K562 (cell line): ENCODE measurements around the gene CLTA. TPM values are rescaled to one million over a fixed set of nuclear protein-coding genes. Genes with fewer than 3 reads are reported as not detected.
A peak's percentile ranks its signal among the peaks of the same experiment; 100 is the strongest.

Experiments
- ATAC-seq: fragments of 200-7000 bp; cut with Tn5 transposase; 3 replicates; pipeline ENCODE4 v1.9.1; 2020; ENCODE audit warnings: moderate library complexity
- BruUV-seq: library from RNA; stranded (reverse); fragments of 400-500 nt; replicated peaks from 2 replicates; lab custom pipeline; 2021; lab: Mats Ljungman, UMichigan
- CTCF ChIA-PET: fragments of 300-600 bp; formaldehyde crosslinking; extraction: SDS; loops from one replicate; lab custom pipeline; 2021; ENCODE audit warnings: low intra/inter-chr PET ratio; lab: Yijun Ruan, JAX
- POLR2A ChIA-PET: fragments of 300-600, 350-650 bp; sonication (Branson Sonifier 250); formaldehyde crosslinking; extraction: SDS; loops from one replicate; lab custom pipeline; 2021; ENCODE audit warnings: antibody characterized with exemption, inconsistent platforms; lab: Yijun Ruan, JAX
- DNase-seq, 4 experiments: peaks; one replicate each; pipeline versions ENCODE4 v3.0.0 to v3.0.0-alpha.2; 2011 to 2018; ENCODE audit warnings: low spot score in 3 of 4, mixed read lengths in 3 of 4; ENCODE audit errors: extremely low read depth in 1 of 4
- FAIRE-seq: peaks from 2 replicates; lab custom pipeline; 2011; peaks lifted over from hg19 to GRCh38; lab: Jason Lieb, UNC
- H2AFZ ChIP-seq: 2 replicates; pipeline ENCODE4 v1.6.0; 2011; ENCODE audit warnings: low read depth, low read length, control low read depth, inconsistent platforms
- H3K27ac ChIP-seq: fragments of 200-600 bp; 3 replicates; pipeline ENCODE4 v1.8.0; 2011; ENCODE audit warnings: low read depth, mild to moderate bottlenecking, control low read depth, inconsistent platforms, low read length, moderate library complexity, mixed read lengths; ENCODE audit errors: extremely low read depth
- H3K27me3 ChIP-seq, 2 experiments: fragments of 300-600 bp in 1 of 2; 2 replicates in 1 of 2; 3 replicates in 1 of 2; pipeline versions ENCODE4 v1.6.0 to v1.8.0; 2011; ENCODE audit warnings: inconsistent platforms in 2 of 2, low read length in 2 of 2, mild to moderate bottlenecking in 1 of 2, mixed read lengths in 1 of 2, moderate library complexity in 1 of 2; ENCODE audit not compliant: control insufficient read depth in 2 of 2, insufficient read depth in 2 of 2
- H3K36me3 ChIP-seq: fragments of 300-600 bp; 3 replicates; pipeline ENCODE4 v1.8.0; 2011; ENCODE audit warnings: mild to moderate bottlenecking, low read length, inconsistent platforms; ENCODE audit not compliant: control insufficient read depth, insufficient read depth
- H3K4me1 ChIP-seq, 2 experiments: fragments of 200-600 bp in 1 of 2; replicated peaks in 1 of 2; 2 replicates in 1 of 2; 3 replicates in 1 of 2; pipeline versions ENCODE4 v1.5.1 to v1.8.0; 2011; ENCODE audit warnings: inconsistent platforms in 2 of 2, low read length in 2 of 2, mild to moderate bottlenecking in 1 of 2, mixed read lengths in 1 of 2, moderate library complexity in 1 of 2; ENCODE audit not compliant: control insufficient read depth in 2 of 2, insufficient read depth in 2 of 2
- H3K4me2 ChIP-seq: 2 replicates; pipeline ENCODE4 v1.6.1; 2011; ENCODE audit warnings: low read length, control low read depth, inconsistent platforms, mixed read lengths; ENCODE audit not compliant: insufficient read depth
- H3K4me3 ChIP-seq: fragments of 200-600 bp; sonication (generic), shearing (Covaris generic); 2 replicates; pipeline ENCODE4 v1.5.1; 2016; ENCODE audit warnings: control low read depth, inconsistent platforms
- H3K79me2 ChIP-seq: fragments of 200-600 bp; 3 replicates; pipeline ENCODE4 v1.8.0; 2011; ENCODE audit warnings: low read length, inconsistent platforms; ENCODE audit not compliant: control insufficient read depth, insufficient read depth
- H3K9ac ChIP-seq, 2 experiments: 2 replicates each; pipeline versions ENCODE4 v1.6.0 to v1.6.1; 2011; ENCODE audit warnings: low read depth in 2 of 2, low read length in 2 of 2, control low read depth in 1 of 2, inconsistent platforms in 1 of 2, mild to moderate bottlenecking in 1 of 2, mixed read lengths in 1 of 2; ENCODE audit not compliant: insufficient read depth in 1 of 2
- H3K9me1 ChIP-seq: one replicate; pipeline ENCODE4 v1.6.0; 2011; ENCODE audit warnings: inconsistent platforms, mild to moderate bottlenecking, low read length, moderate library complexity; ENCODE audit not compliant: control insufficient read depth, insufficient read depth
- H3K9me3 ChIP-seq: replicated peaks from 2 replicates; pipeline ENCODE4 v1.5.1; 2011; ENCODE audit warnings: low read depth, low read length, inconsistent platforms; ENCODE audit not compliant: control insufficient read depth, insufficient read depth
- H4K20me1 ChIP-seq: replicated peaks from 2 replicates; pipeline ENCODE4 v1.6.1; 2011; ENCODE audit warnings: low read length, inconsistent platforms, mixed read lengths; ENCODE audit not compliant: control insufficient read depth, insufficient read depth
- CTCF ChIP-seq, 3 experiments: IDR thresholded peaks in 2 of 3; conservative IDR thresholded peaks in 1 of 3; 2 replicates each; pipeline ENCODE4 v1.5.1; 2011 to 2012; ENCODE audit warnings: low read length in 3 of 3, mild to moderate bottlenecking in 3 of 3, control low read depth in 2 of 3, improper control_type of control experiment in 1 of 3, inconsistent platforms in 1 of 3, low read depth in 1 of 3, mixed read lengths in 1 of 3, moderate library complexity in 1 of 3; ENCODE audit not compliant: insufficient read depth in 2 of 3
- DPF2 ChIP-seq: fragments of 450-650 bp; IDR thresholded peaks from 2 replicates; pipeline ENCODE4 v1.6.1; 2016
- NFIC ChIP-seq: fragments of 450-650 bp; IDR thresholded peaks from 2 replicates; pipeline ENCODE4 v1.6.1; 2017; ENCODE audit warnings: mild to moderate bottlenecking, inconsistent platforms
- RAD21 ChIP-seq, 2 experiments: fragments of 250-450 bp in 1 of 2; fragments of 450-650 bp in 1 of 2; sonication (Bioruptor Pico) in 1 of 2; formaldehyde crosslinking in 1 of 2; IDR thresholded peaks in 1 of 2; conservative IDR thresholded peaks in 1 of 2; 2 replicates each; pipeline versions ENCODE4 v1.4.0 to v1.8.0; 2020 to 2022; ENCODE audit warnings: mild to moderate bottlenecking in 2 of 2, moderate library complexity in 1 of 2
- RFX1 ChIP-seq: fragments of 450-650 bp; IDR thresholded peaks from 2 replicates; pipeline ENCODE4 v1.6.1; 2016; ENCODE audit warnings: mild to moderate bottlenecking, moderate library complexity
- WGBS: fragments of 100-300 bp; shearing (Covaris generic); methylation state at CpG from one replicate; pipeline ENCODE4 v1.1.6; 2016; ENCODE audit warnings: low coverage, mixed read lengths; ENCODE audit not compliant: insufficient coverage; ENCODE audit errors: missing lambda C conversion rate; 5-methylcytosine and 5-hydroxymethylcytosine counted together
- in situ Hi-C: fragments of 300-500 bp; cut with MboI; formaldehyde crosslinking; loops from 4 replicates; pipeline ENCODE4 v1.15.0; 2018; ENCODE audit warnings: inconsistent platforms, mixed read lengths
- intact Hi-C: fragments of 100-400 bp; cut with micrococcal nuclease; formaldehyde crosslinking; loops from 2 replicates; pipeline ENCODE4 v1.14.2; 2022
- polyA plus RNA-seq, 8 experiments: library from polyadenylated mRNA; depleted of rRNA in 4 of 8; stranded (reverse) in 5 of 8; unstranded in 3 of 8; fragments of >200 nt; fragmentation: Nextera tagmentation in 2 of 8; fragmentation: Illumina TruSeq in 1 of 8; extraction: Ambion mirVana in 2 of 8; extraction: Trizol in 1 of 8; gene quantifications; 2 replicates each; pipeline versions ENCODE4 v1.2.1 to v1.2.3, GENCODE V29; 2011 to 2014; ENCODE audit warnings: inconsistent platforms in 1 of 8, missing spikeins in 1 of 8
- total RNA-seq, 7 experiments: library from RNA; depleted of rRNA in 6 of 7; stranded (reverse); fragments of >200 nt in 6 of 7; fragmentation: Illumina TruSeq in 2 of 7; extraction: Trizol in 2 of 7; gene quantifications; 2 replicates each; pipeline versions ENCODE4 v1.2.1 to v1.2.3, GENCODE V29; 2011 to 2021; ENCODE audit warnings: low replicate concordance in 1 of 7

CLTA gene
- total and polyA plus RNA-seq, 9 of the 15 experiments (the other 6 are each of a cell fraction or from before 2014, with no cell fraction given): 37.8 to 219 (median 144) TPM

DNA sequence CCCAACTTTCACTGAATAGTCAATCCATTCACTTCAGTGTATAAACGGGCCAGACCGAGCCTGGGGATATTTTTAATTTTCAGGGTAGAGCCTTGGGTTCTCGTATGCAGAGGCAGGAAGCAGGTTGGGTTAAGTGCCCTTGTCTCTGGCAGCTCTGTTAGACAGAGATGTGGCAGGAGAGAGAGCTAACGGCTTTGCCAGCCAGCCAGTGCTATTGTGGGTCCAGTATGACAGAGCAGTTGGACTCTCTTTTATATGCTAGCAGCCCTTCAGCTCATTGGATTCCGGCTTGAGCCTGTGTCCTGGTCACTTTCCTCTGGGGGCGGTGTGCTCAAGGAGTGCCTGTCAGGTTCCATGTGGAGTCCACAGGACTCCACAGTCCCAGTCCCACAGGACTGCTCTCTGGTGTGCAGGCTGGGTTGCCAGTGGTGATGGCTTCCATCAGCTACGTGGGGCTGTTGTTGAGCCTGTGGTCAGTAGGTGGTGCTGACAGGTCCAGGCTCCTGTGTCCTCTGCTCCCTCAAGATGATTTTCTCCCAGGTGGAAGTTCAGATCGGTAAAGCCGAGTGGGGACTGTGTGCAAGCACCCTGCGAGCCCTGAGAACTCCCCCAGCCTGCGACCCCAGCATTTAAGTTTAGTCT, 14.3 kb downstream of the CLTA start:
- Histone ChIP-seq H3K4me3 (no peak overlapping the region), H3K27ac (no peak overlapping the region), H3K9me1 (no peaks in the 10 kb centered on the region), H3K9me3 (no peaks in the 10 kb centered on the region), H3K4me1 (peaks cover 0 to 15% of the 10 kb centered on the region in 2 experiments; a peak in 3 of 5 replicates), H4K20me1 (peaks cover 6% of the 10 kb centered on the region; the same call in 1 of the 2 replicates), H2AFZ (no peak overlapping the region), H3K9ac (no peak overlapping the region; a peak in 1 of 4 replicates), H3K79me2 (peaks cover 25% of the 10 kb centered on the region), H3K4me2 (no peak overlapping the region), H3K27me3 (no peaks in the 10 kb centered on the region), H3K36me3 (peaks cover 92% of the 10 kb centered on the region)
- in situ Hi-C loops (no loop called here), intact Hi-C loops (no loop called here)
- BruUV-seq: no TSS peak
- 89% methylated on average over 5 of the region's 11 CpGs for WGBS
- POLR2A ChIA-PET: interaction anchor here (0.6 to 0.8 kb wide), 2 partner anchors 11 kb away, joined by 3 read pairs; no protein-coding TSS in a partner anchor
- CTCF ChIA-PET: interaction anchor here (1.4 kb wide), 1 partner anchor 124 kb away, joined by 6 read pairs; no protein-coding TSS in a partner anchor
- FAIRE-seq: no peak
- peak; percentile 80 for ATAC-seq
- TF ChIP-seq CTCF (IDR thresholded peaks at IDR 0.05 in 2 of 3, conservative IDR thresholded peaks at IDR 0.05 in 1 of 3; ENCODE audit: insufficient read depth in 2 of 3, low read depth in 1 of 3, low read length in 3 of 3) (peak; percentile 16 to 47 (median 42); a peak in 5 of 6 replicates), RFX1 (peak; percentile 40; the same call in 1 of the 2 replicates), DPF2 (no peak), NFIC (no peak), RAD21 (CRISPR knock-in tag; conservative IDR thresholded peaks at IDR 0.05 in 1 of 2, IDR thresholded peaks at IDR 0.05 in 1 of 2) (peak in 1 of 2 experiments; percentile 22; a peak in 2 of 4 replicates)
- peak in 2 of 4 experiments; percentile 23 to 31 for DNase-seq
